Endothelial cell of umbilical vein (primary cell): ENCODE results near the gene RPS16.
A peak's percentile ranks its signal among the peaks of the same experiment; 100 is the strongest.

ENCODE experiments used
- CTCF ChIP-seq, 2 donors: IDR thresholded peaks; 1 replicate in 1 of 2; 2 replicates in 1 of 2; pipeline ENCODE4 v1.5.1; 2011; ENCODE audit warnings: low read length in 2 of 2, mild to moderate bottlenecking in 2 of 2, moderate library complexity in 2 of 2, control low read depth in 1 of 2, inconsistent platforms in 1 of 2, low read depth in 1 of 2; ENCODE audit not compliant: insufficient read depth in 1 of 2; ENCODE audit errors: extremely low read depth in 1 of 2
- EZH2 ChIP-seq: IDR thresholded peaks from 2 replicates; pipeline ENCODE4 v1.6.1; 2012; ENCODE audit warnings: borderline replicate concordance, low read depth, mild to moderate bottlenecking, moderate library complexity, low read length, inconsistent platforms; ENCODE audit not compliant: severe bottlenecking
- FOS ChIP-seq: IDR thresholded peaks from 2 replicates; pipeline ENCODE4 v1.6.1; 2011; ENCODE audit warnings: mild to moderate bottlenecking, low read length, moderate library complexity, borderline replicate concordance; ENCODE audit not compliant: insufficient read depth
- GATA2 ChIP-seq: IDR thresholded peaks from 2 replicates; pipeline ENCODE4 v1.7.0; 2011; ENCODE audit warnings: low read depth, mild to moderate bottlenecking, moderate library complexity, mixed read lengths, low read length; ENCODE audit not compliant: insufficient read length, insufficient read depth
- JUN ChIP-seq: IDR thresholded peaks from 2 replicates; pipeline ENCODE4 v1.6.1; 2011; ENCODE audit warnings: borderline replicate concordance, low read depth; ENCODE audit not compliant: insufficient read length, insufficient read depth
- MAX ChIP-seq: IDR thresholded peaks from 2 replicates; pipeline ENCODE4 v1.6.1; 2011; ENCODE audit not compliant: insufficient read depth, insufficient read length
- MYC ChIP-seq: IDR thresholded peaks from one replicate; pipeline ENCODE4 v1.6.1; 2011; ENCODE audit warnings: mild to moderate bottlenecking, low read depth, low read length
- POLR2A ChIP-seq: IDR thresholded peaks from 2 replicates; pipeline ENCODE4 v1.6.1; 2012; ENCODE audit warnings: low read depth, mild to moderate bottlenecking, control low read depth, low read length
- POLR2AphosphoS5 ChIP-seq: IDR thresholded peaks from 2 replicates; pipeline ENCODE4 v1.6.1; 2012; ENCODE audit warnings: low read depth, mild to moderate bottlenecking, control low read depth, low read length, moderate library complexity; ENCODE audit not compliant: insufficient read depth

GRCh38 chr19:39480337-39481228 is 44.8 kb upstream of the RPS16 start, which contains the start of gene TIMM50:
- no peak for TF ChIP-seq FOS
- peak; percentile 88 for TF ChIP-seq POLR2AphosphoS5
- no peak for TF ChIP-seq CTCF (IDR thresholded peaks at IDR 0.05; ENCODE audit: extremely low read depth in 1 of 2, insufficient read depth in 1 of 2, low read depth in 1 of 2, low read length in 2 of 2)
- TF ChIP-seq MAX: no peak
- TF ChIP-seq MYC: no peak
- TF ChIP-seq POLR2A: peak; percentile 70
- no peak for TF ChIP-seq EZH2
- no peak for TF ChIP-seq GATA2
- TF ChIP-seq JUN: no peak
